ENCODE results near the gene MARCHF2.
A peak's percentile ranks its signal among the peaks of the same experiment; 100 is the strongest.
"Not testable (repeated sequence)": the region's sequence is repeated elsewhere in the genome, so short reads cannot be mapped to it uniquely, and the experiment has no call there.

Gene MARCHF2, protein sequence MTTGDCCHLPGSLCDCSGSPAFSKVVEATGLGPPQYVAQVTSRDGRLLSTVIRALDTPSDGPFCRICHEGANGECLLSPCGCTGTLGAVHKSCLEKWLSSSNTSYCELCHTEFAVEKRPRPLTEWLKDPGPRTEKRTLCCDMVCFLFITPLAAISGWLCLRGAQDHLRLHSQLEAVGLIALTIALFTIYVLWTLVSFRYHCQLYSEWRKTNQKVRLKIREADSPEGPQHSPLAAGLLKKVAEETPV

DNA sequence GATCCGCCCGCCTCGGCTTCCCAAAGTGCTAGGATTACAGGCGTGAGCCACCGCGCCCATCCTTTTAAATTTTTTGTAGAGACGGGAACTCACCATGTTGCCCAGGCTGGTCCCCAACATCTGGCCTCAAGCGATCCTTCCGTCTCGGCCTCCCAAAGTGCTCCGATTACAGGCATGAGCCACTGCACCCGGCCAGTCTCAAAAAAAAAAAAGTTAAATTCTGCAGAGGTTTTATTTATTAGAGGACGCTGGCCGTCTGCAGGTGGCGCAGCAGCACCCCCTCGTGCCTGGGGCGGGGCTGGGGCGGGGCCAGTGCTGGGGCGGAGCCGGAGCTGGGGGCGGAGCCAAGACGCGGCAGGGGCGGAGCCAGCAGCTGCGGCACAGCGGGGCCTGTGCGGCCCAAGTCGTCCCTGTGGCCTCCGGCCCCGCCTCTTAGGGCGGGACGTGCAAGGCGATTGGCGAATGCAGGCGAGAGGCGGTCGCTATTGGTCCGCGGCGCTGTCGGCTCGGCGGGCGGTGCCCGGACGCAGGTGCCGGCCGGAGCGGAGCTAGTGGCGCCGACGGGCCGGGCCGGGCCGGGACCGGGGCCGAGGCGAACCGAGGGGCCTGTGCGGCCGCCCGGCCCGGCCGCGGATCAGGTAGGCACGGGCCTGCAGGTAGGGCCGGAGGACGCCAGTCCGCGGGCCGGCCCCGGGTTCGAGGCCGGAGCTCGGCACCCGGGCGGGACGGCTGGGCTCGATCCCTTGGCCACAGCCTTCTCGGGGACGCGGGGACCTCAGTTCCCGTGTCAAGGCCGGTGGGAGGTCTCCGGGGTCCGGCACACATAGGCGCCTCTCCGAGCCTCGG, at the start of gene MARCHF2:
MARCHF2 (plus strand) TSS at position 523 of the 846 bp plus-strand sequence. CDS start 8,536 bp downstream, outside the sequence.
- peak within 1 kb of the TSS; percentile 72 for H3K4me3 ChIP-seq (ENCODE audit: low read length)
- no peak for TF ChIP-seq ZNF274 (IDR thresholded peaks at IDR 0.05; ENCODE audit: low read depth, low read length)

DNA sequence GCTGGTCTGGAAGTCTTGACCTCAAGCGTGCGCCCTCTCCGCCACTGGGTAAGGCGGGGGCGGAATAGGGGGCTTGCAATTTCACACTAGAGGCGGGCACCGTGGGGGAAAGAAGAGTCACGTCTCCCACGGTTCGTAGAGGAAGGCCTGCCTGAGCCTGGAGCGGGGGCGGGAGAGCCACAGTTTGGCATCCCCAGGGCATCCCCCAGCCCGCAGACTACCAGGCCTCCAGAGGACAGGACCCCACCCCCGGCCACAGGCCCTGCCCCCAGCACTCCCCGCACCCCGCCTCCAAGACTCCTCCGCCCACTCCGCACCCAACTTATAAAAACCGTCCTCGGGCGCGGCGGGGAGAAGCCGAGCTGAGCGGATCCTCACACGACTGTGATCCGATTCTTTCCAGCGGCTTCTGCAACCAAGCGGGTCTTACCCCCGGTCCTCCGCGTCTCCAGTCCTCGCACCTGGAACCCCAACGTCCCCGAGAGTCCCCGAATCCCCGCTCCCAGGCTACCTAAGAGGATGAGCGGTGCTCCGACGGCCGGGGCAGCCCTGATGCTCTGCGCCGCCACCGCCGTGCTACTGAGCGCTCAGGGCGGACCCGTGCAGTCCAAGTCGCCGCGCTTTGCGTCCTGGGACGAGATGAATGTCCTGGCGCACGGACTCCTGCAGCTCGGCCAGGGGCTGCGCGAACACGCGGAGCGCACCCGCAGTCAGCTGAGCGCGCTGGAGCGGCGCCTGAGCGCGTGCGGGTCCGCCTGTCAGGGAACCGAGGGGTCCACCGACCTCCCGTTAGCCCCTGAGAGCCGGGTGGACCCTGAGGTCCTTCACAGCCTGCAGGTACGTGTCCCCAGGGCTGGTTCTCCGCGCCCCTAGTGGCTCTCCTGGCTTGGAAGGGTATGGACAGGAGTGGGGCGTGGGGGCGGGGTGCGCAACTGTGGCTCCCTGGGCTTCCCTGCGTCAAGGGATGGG, 49.0 kb upstream of the MARCHF2 start, which contains the start of gene ANGPTL4:
ANGPTL4 (plus strand) TSS at position 353 of the 969 bp plus-strand sequence; CDS start at position 520, 167 bp downstream.
- no peak within 1 kb of the TSS for H3K4me3 ChIP-seq (ENCODE audit: low read length)
- TF ChIP-seq ZNF274 (IDR thresholded peaks at IDR 0.05; ENCODE audit: low read depth, low read length), result no peak

DNA sequence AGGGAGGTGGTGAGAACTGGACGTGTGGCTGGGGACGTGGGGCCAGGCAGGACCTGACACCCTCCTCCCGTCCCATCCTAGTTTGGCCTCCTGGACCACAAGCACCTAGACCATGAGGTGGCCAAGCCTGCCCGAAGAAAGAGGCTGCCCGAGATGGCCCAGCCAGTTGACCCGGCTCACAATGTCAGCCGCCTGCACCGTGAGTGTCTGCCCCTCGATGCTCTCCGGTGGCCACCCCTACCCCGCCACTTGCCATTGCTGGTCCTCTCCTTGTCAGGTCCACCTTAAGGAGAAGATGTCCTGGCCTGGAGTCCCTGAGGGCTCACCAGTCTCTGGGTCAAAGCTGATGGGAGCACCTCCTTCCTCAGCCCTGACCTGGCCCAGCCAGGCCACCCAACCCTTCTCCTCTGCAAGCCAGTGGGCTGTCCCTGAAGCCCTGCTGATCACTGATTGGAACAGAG, 47.0 kb upstream of the MARCHF2 start:
- no peak for TF ChIP-seq ZNF274 (IDR thresholded peaks at IDR 0.05; ENCODE audit: low read depth, low read length)
- H3K4me3 ChIP-seq (ENCODE audit: low read length), result no peak overlapping the region

DNA sequence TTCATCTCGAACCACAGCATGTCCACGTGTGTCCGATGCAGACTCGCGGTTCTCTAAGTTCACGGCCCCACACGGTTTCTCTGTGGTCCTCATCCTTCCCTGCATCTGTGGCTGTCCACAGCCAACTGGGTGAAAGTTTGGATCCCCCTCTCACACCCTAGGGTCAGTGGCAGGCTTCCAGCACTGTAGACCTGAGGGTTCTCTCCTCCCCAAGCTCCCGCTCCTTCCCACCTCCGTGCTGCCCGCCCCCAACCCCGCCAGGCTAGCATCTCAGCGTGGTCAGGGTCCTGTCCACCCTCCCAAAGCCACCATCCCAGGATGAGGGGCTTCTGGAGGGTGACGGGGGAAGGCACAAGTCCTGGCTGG, 46.2 kb upstream of the MARCHF2 start:
- H3K4me3 ChIP-seq (ENCODE audit: low read length), result no peak overlapping the region
- no peak for TF ChIP-seq ZNF274 (IDR thresholded peaks at IDR 0.05; ENCODE audit: low read depth, low read length)

DNA sequence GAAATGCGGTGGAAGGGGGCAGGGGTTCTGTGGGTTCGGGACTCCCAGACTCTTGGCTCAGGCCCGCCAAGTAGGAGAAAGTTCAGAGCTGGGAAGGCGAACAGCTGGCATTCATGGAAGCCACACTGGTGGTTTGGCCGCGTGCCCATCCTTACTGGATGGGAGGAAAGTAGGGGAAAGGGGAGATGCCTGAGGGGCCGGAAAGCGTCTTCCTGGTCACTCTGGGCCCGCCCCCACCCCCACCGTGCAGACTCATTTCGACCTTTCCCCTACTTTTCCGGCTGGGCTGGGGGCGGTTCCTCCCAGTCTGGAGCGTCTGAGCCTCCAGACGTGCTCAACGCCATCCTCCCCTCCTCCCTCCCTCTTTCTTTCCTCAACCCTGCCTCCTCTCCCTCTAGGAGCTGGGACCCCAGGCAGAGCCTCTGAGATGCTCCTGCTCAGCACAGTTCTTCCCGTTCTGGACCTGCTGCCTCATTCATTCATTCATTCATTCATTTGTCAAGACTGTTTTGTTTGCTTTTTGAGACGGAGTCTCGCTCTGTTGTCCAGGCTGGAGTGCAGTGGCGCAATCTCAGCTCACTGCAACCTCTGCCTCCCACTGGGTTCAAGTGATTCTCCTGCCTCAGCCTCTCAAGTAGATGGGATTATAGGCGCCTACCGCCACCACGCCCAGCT, 45.6 kb upstream of the MARCHF2 start:
- no peak for TF ChIP-seq ZNF274 (IDR thresholded peaks at IDR 0.05; ENCODE audit: low read depth, low read length)
- H3K4me3 ChIP-seq (ENCODE audit: low read length), result no peak overlapping the region

DNA sequence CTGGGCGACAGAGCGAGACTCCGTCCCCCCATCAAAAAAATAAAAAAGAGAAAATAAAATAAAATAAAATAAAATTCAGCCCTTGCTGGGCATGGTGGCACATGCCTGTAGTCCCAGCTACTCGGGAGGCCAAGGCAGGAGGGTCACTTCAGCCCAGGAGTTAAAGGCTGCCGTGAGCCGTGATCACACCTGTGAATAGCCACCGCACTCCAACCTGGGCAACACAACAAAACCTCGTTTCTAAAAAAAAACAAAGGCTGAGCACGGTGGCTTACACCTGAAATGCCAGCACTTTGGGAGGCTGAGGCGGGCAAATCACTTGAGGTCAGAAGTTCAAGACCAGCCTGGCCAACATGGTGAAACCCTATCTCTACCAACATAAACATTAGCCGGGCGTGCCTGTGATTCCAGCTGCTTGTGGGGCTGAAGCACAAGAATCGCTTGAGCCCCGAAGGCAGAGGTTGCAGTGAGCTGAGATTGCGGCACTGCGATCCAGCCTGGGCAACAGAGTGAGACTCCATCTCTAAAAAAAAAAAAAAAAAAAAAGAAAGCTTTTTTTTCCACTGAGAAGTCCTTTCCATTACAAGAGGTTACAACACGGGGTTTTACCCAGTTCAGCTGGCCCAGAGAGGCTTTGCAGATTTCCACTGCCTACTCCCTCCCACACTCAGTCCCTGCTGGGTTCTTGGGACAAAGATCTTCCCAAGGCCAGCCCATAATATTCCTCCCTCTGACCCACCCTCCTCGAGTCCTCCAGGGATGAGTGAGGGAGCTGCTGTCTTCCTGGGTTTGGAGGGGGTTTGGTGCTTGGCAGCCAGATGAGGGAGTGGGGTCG, 42.7 kb upstream of the MARCHF2 start:
- no peak overlapping the region for H3K4me3 ChIP-seq (ENCODE audit: low read length)
- no peak for TF ChIP-seq ZNF274 (IDR thresholded peaks at IDR 0.05; ENCODE audit: low read depth, low read length)

DNA sequence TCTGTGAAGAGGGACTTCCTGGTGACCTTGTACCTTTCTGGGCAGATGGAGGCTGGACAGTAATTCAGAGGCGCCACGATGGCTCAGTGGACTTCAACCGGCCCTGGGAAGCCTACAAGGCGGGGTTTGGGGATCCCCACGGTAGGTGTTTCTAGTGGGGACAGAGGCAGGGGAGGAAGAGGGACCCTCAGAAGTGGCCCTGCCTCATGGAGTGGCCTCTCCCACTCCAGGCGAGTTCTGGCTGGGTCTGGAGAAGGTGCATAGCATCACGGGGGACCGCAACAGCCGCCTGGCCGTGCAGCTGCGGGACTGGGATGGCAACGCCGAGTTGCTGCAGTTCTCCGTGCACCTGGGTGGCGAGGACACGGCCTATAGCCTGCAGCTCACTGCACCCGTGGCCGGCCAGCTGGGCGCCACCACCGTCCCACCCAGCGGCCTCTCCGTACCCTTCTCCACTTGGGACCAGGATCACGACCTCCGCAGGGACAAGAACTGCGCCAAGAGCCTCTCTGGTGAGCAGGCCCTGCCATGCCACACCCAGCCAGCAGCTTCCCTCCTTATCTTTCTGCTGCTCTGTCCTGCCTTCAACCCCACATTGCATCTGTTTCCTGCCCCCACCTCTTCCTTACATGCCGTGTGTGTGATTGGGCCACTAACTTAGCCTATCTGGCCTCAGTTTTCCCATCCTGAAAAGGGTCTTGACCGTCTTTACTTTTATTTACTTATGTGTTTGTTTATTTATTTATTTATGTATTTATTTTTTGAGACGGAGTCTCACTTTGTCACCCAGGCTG, 41.9 kb upstream of the MARCHF2 start:
- no peak for TF ChIP-seq ZNF274 (IDR thresholded peaks at IDR 0.05; ENCODE audit: low read depth, low read length)
- H3K4me3 ChIP-seq (ENCODE audit: low read length), result no peak overlapping the region

DNA sequence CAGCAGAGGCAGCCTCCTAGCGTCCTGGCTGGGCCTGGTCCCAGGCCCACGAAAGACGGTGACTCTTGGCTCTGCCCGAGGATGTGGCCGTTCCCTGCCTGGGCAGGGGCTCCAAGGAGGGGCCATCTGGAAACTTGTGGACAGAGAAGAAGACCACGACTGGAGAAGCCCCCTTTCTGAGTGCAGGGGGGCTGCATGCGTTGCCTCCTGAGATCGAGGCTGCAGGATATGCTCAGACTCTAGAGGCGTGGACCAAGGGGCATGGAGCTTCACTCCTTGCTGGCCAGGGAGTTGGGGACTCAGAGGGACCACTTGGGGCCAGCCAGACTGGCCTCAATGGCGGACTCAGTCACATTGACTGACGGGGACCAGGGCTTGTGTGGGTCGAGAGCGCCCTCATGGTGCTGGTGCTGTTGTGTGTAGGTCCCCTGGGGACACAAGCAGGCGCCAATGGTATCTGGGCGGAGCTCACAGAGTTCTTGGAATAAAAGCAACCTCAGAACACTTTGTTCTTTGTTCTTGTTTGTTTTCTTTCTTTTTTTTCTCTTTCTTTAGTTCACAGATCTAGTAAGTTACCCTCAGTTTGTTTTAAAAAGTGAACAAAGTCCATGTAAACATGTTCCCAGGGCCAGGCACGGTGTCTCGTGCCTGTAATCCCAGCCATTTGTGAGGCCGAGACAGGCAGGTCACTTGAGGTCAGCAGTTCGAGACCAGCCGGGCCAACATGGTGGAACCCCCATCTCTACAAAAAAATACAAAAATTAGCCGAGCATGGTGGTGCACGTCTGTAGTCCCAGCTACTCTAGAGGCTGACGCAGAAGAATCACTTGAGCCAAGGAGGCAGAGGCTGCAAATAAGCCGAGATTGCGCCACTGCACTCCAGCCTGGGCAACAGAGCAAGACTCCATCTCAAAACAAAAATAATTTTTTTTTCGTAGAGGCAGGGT, 39.0 kb upstream of the MARCHF2 start:
- no peak for TF ChIP-seq ZNF274 (IDR thresholded peaks at IDR 0.05; ENCODE audit: low read depth, low read length)
- no peak overlapping the region for H3K4me3 ChIP-seq (ENCODE audit: low read length)

DNA sequence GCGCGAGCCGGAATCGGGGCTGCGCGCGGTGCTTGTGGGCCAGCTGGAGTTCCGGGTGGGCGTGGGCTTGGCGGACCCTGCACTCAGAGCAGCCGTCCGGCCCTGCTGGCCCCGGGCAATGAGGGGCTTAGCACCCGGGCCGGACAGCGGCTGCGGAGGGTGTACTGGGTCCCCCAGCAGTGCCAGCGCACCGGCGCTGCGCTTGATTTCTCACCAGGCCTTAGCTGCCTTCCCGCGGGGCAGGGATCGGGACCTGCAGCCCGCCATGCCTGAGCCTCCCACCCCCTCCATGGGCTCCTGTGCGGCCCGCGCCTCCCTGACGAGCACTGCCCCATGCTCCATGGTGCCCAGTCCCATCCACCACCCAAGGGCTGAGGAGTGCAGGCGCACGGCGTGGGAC, 37.3 kb upstream of the MARCHF2 start:
- H3K4me3 ChIP-seq (ENCODE audit: low read length), result not testable (repeated sequence)

DNA sequence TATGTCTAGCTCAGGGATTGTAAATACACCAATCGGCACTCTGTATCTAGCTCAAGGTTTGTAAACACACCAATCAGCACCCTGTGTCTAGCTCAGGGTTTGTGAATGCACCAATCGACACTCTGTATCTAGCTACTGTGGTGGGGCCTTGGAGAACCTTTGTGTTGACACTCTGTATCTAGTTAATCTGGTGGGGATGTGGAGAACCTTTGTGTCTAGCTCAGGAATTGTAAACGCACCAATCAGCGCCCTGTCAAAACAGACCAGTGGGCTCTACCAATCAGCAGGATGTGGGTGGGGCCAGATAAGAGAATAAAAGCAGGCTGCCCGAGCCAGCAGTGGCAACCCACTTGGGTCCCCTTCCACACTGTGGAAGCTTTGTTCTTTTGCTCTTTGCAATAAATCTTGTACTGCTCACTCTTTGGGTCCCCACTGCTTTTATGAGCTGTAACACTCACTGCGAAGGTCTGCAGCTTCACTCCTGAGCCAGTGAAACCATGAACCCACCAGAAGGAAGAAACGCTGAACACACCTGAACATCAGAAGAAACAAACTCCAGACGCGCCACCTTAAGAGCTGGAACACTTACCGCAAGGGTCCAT, 36.6 kb upstream of the MARCHF2 start:
- H3K4me3 ChIP-seq (ENCODE audit: low read length), result not testable (repeated sequence)

DNA sequence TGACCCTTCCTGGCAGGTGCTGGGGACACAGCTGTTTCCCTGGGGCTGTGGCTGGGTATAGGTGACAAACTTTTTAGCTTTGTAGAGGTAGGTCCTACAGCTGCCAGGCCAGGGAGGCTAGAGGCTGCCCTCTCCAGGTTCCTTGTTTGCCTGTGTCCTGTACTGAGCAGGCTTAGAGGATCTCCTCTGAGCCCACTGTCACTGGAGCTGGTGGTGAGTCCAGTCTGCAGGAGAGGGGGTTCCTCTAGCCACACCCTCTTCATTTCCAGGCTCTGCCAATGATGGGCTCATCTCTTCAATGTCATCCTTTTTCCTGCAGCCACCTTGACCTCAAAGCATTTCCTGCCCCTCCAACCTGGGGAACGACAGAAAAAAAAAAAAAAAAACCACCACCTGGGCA, 35.5 kb upstream of the MARCHF2 start:
- TF ChIP-seq ZNF274 (IDR thresholded peaks at IDR 0.05; ENCODE audit: low read depth, low read length), result no peak
- no peak overlapping the region for H3K4me3 ChIP-seq (ENCODE audit: low read length)

DNA sequence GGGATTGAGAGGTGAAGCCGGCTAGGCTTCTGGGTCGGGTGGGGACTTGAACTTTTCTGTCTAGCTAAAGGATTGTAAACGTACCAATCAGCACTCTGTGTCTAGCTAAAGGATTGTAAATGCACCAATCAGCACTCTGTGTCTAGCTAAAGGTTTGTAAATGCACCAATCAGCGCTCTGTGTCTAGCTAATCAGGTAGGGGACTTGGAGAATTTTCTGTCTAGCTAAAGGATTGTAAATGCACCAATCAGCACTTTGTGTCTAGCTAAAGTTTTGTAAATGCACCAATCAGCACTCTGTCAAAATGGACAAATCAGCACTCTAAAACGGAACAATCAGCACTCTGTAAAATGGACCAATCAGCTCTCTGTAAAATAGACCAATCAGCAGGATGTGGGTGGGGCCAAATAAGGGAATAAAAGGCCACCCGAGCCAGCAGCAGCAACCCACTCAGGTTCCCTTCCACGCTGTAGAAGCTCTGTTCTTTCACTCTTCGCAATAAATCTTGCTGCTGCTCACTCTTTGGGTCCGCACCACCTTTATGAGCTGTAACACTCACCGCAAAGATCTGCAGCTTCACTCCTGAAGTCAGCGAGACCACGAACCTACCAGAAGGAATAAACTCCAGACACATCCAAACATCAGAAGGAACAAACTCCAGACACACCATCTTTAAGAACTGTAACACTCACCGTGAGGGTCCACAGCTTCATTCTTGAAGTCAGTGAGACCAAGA, 33.8 kb upstream of the MARCHF2 start:
- H3K4me3 ChIP-seq (ENCODE audit: low read length), result not testable (repeated sequence)

DNA sequence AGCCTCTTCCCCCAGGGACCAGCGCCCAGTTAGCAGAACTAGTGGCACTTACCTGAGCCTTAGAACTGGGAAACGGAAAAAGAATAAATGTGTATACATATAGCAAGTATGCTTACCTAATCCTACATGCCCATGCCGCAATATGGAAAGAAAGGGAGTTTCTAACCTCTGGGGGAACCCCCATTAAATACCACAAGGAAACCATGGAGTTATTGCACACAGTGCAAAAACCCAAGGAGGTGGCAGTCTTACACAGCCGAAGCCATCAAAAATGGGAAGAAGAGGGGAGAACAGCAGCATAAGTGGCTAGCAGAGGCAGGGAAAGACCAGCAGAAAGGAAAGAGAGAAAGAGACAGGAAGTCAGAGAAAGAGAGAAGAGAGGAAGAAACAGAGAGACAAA, 28.5 kb upstream of the MARCHF2 start:
- H3K4me3 ChIP-seq (ENCODE audit: low read length), result not testable (repeated sequence)

DNA sequence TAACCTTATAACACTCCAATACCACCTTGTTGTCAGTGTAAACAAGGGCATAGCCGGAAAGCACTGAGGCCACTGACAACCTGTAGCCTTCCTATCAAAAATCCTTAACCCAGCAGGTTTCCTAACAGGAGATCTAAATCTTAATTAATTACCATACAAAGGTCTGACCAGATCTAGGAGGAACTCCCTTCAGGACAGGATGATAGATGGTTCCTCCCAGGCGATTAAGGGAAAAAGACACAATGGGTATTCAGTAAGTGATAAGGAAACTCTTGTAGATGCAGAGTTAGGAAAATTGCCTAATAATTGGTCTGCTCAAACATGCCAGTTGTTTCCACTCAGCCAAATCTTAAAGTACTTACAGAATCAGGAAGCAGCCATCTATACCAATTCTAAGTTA, 28.0 kb upstream of the MARCHF2 start:
- not testable (repeated sequence) for H3K4me3 ChIP-seq (ENCODE audit: low read length)

DNA sequence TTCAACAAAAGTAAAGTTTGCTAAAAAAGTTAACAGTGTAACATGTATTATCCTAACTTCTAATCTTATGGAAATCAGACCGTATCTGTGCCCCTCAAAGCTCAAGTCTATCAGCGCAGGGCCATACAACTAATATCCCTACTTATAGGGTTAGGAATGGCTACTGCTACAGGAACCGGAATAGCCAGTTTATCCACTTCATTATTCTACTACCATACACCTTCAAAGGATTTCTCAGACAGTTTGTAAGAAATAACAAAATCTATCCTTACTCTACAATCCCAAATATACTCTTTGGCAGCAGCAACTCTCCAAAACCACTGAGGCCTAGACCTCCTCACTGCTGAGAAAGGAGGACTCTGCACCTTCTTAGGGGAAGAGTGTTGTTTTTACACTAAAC, 27.5 kb upstream of the MARCHF2 start:
- H3K4me3 ChIP-seq (ENCODE audit: low read length), result not testable (repeated sequence)

DNA sequence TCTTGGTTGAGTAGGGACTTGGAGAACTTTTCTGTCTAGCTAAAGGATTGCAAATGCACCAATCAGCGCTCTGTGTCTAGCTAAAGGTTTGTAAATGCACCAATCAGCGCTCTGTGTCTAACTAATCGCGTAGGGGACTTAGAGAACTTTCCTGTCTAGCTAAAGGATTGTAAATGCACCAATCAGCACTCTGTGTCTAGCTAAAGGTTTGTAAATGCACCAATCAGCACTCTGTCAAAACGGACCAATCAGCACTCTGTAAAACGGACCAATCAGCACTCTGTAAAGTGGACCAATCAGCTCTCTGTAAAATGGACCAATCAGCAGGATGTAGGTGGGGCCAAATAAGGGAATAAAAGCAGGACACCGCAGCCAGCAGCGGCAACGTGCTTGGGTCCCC, 26.7 kb upstream of the MARCHF2 start:
- H3K4me3 ChIP-seq (ENCODE audit: low read length), result not testable (repeated sequence)

Data from GM08714 (cell line).